Measurements from ENCODE around the gene KRT74.

KRT74 gene

GRCh38 chr12:52522346-52523011 is 51.2 kb downstream of the KRT74 start:
- DNase-seq (ENCODE audit: low read depth), result no peak
- no peak overlapping the region for H3K4me3 ChIP-seq (ENCODE audit: low read depth, low read length)
- TF ChIP-seq, protein P1, sequence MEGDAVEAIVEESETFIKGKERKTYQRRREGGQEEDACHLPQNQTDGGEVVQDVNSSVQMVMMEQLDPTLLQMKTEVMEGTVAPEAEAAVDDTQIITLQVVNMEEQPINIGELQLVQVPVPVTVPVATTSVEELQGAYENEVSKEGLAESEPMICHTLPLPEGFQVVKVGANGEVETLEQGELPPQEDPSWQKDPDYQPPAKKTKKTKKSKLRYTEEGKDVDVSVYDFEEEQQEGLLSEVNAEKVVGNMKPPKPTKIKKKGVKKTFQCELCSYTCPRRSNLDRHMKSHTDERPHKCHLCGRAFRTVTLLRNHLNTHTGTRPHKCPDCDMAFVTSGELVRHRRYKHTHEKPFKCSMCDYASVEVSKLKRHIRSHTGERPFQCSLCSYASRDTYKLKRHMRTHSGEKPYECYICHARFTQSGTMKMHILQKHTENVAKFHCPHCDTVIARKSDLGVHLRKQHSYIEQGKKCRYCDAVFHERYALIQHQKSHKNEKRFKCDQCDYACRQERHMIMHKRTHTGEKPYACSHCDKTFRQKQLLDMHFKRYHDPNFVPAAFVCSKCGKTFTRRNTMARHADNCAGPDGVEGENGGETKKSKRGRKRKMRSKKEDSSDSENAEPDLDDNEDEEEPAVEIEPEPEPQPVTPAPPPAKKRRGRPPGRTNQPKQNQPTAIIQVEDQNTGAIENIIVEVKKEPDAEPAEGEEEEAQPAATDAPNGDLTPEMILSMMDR (IDR thresholded peaks at IDR 0.05; ENCODE audit: insufficient read depth, low read depth, low read length, missing control alignments), result no peak

GRCh38 chr12:52521568-52522266 is 51.9 kb downstream of the KRT74 start:
- DNase-seq (ENCODE audit: low read depth), result peak; percentile 47
- no peak overlapping the region for H3K4me3 ChIP-seq (ENCODE audit: low read depth, low read length)
- TF ChIP-seq, protein P1 (IDR thresholded peaks at IDR 0.05; ENCODE audit: insufficient read depth, low read depth, low read length, missing control alignments), result no peak

DNA sequence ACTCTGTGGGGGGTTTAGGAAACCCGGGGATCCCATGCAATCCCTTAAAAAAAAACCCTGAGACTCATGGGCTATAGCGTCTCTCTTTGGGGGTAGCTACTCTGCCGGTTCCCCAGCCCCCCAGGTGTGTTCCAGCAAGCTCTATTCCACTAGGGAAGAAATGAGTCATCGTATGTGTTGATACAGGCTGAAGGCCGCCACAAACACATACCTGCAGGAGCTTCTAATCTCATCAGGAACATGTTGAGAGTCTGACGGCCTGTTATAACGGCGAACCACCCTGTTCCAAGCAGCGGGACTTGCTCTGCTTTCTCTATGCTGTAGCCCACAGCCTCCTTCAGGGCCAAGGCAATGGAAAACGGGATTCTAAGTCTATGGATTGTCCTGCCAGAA is 52.5 kb downstream of the KRT74 start:
- TF ChIP-seq, protein P1 (IDR thresholded peaks at IDR 0.05; ENCODE audit: insufficient read depth, low read depth, low read length, missing control alignments), result no peak
- no peak overlapping the region for H3K4me3 ChIP-seq (ENCODE audit: low read depth, low read length)
- DNase-seq (ENCODE audit: low read depth), result no peak

DNA sequence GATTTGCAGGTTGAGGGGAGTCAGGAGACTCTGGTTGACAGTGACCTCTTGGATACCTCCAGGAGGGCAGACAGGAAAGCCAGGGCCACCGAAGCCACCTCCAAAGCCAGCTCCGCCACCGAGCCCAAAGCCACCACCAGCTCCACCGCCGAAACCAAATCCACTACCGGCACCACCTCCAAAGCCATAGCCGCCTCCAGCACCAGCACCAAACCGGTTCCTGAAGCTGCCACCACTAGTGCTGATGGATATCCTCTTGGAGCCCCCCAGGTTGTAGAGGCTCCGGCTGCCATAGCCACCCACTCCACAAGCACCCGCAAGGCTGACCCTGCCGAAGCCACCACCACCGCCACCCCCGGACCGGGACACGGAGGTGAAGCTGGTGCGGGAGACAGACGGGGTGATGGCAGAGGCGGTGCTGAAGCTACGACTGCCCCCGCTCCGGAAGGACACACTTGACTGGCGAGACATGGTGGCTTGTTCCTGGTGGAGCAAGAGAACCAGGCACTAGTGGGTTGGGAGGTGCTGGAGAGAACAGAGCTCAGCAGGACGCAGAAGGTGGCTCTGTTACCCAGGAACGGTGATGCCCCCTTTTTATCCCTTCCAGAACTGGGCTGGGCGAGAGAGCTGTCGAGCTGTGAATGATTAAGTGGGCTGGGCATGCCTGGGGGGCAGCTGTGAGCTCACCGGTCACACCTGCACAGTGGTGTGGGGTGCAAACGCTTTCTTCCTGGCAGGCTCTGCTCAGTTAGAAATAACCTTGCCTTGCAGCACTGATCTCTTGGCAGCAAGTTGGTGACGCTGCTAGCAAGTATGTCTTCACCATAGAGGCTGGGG is 53.6 kb downstream of the KRT74 start, which contains the start of gene KRT5:
Gene KRT5 (minus strand): TSS at position 569 of the 837 bp plus-strand sequence. CDS start 98 bp downstream, at position 471.
- TF ChIP-seq, protein P1 (IDR thresholded peaks at IDR 0.05; ENCODE audit: insufficient read depth, low read depth, low read length, missing control alignments), result no peak
- H3K4me3 ChIP-seq (ENCODE audit: low read depth, low read length), result no peak within 1 kb of the TSS
- DNase-seq (ENCODE audit: low read depth), result no peak

DNA sequence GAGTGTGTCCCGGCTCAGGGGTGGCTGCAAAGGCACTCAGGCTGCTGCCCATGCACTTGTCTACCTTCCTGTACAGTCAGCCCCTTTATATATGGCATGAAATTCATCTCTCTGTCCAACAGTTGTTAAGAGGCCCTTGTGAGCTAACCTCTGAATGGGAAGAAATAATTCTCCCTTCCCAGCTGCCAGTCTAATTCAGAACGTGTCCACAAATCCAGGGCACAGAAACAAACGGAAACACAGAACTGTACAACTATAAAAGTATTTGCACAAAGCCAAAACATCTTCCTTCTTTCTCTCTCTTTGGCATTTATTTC is 54.3 kb downstream of the KRT74 start:
- H3K4me3 ChIP-seq (ENCODE audit: low read depth, low read length), result no peak overlapping the region
- DNase-seq (ENCODE audit: low read depth), result no peak
- TF ChIP-seq, protein P1 (IDR thresholded peaks at IDR 0.05; ENCODE audit: insufficient read depth, low read depth, low read length, missing control alignments), result no peak

GRCh38 chr12:52518574-52519386 is 54.9 kb downstream of the KRT74 start:
- TF ChIP-seq, protein P1 (IDR thresholded peaks at IDR 0.05; ENCODE audit: insufficient read depth, low read depth, low read length, missing control alignments), result no peak
- no peak overlapping the region for H3K4me3 ChIP-seq (ENCODE audit: low read depth, low read length)

More at GRCh38 chr12:52518574-52519386, 54.9 kb downstream of the KRT74 start:
- DNase-seq (ENCODE audit: low read depth), result no peak
